Small intestine (tissue), 16 donors: ENCODE measurements around the gene ORC6. TPM values are rescaled to one million over a fixed set of nuclear protein-coding genes. Genes with fewer than 3 reads are reported as not detected.

Experiments
- DNase-seq, 2 donors: peaks; one replicate each; pipeline versions ENCODE4 v3.0.0 to v3.0.0-alpha.2; 2013
- FAIRE-seq: peaks from 2 replicates; lab custom pipeline; 2012; peaks lifted over from hg19 to GRCh38; lab: Jason Lieb, UNC
- H3K27ac ChIP-seq, 3 donors: one replicate each; pipeline ENCODE4 v1.5.1; 2013; ENCODE audit warnings: low read length in 2 of 3, mild to moderate bottlenecking in 2 of 3, control low read depth in 1 of 3, inconsistent platforms in 1 of 3, low read depth in 1 of 3, moderate library complexity in 1 of 3
- H3K27me3 ChIP-seq, 3 donors: one replicate each; pipeline ENCODE4 v1.6.1; 2013; ENCODE audit warnings: low read length in 3 of 3, inconsistent platforms in 1 of 3; ENCODE audit not compliant: control insufficient read depth in 3 of 3, insufficient read depth in 3 of 3
- H3K36me3 ChIP-seq, 3 donors: one replicate each; pipeline ENCODE4 v1.6.1; 2013; ENCODE audit warnings: low read length in 3 of 3, inconsistent platforms in 1 of 3, low read depth in 1 of 3, mild to moderate bottlenecking in 1 of 3, moderate library complexity in 1 of 3; ENCODE audit not compliant: control insufficient read depth in 3 of 3, insufficient read depth in 2 of 3
- H3K4me1 ChIP-seq, 3 donors: one replicate each; pipeline ENCODE4 v1.6.1; 2013; ENCODE audit warnings: low read length in 2 of 3, inconsistent platforms in 1 of 3, low read depth in 1 of 3, mild to moderate bottlenecking in 1 of 3, moderate library complexity in 1 of 3; ENCODE audit not compliant: control insufficient read depth in 3 of 3, insufficient read depth in 2 of 3
- H3K4me3 ChIP-seq, 3 donors: one replicate each; pipeline ENCODE4 v1.5.1; 2013; ENCODE audit warnings: low read length in 3 of 3, control low read depth in 1 of 3, inconsistent platforms in 1 of 3, low read depth in 1 of 3, mild to moderate bottlenecking in 1 of 3, moderate library complexity in 1 of 3
- H3K9me3 ChIP-seq, 2 donors: one replicate each; pipeline ENCODE4 v1.6.1; 2013; ENCODE audit warnings: low read depth in 1 of 2, low read length in 1 of 2; ENCODE audit not compliant: control insufficient read depth in 2 of 2, insufficient read depth in 1 of 2
- WGBS, 3 donors: extraction: QIAGEN DNeasy Blood & Tissue Kit; methylation state at CpG; one replicate each; pipeline ENCODE4 v1.1.7; 2013; 5-methylcytosine and 5-hydroxymethylcytosine counted together
- long read RNA-seq, 10 donors: transcript quantifications; one replicate each; lab custom pipeline, GENCODE V29; 2026
- polyA plus RNA-seq, 4 donors: library from polyadenylated mRNA; stranded (reverse) in 3 of 4; unstranded in 1 of 4; fragments of 200-250 nt in 3 of 4; fragments of 120-200 nt in 1 of 4; gene quantifications; one replicate each; pipeline versions ENCODE4 v1.2.1 to v1.2.3, GENCODE V29; 2013
- donor health status: healthy with polysubstance abuse.
- donor health status: control.
- donor health status: control.
- donor health status: Bipolar disorder and iron deficiency.
- donor health status: healthy.

Gene ORC6, protein sequence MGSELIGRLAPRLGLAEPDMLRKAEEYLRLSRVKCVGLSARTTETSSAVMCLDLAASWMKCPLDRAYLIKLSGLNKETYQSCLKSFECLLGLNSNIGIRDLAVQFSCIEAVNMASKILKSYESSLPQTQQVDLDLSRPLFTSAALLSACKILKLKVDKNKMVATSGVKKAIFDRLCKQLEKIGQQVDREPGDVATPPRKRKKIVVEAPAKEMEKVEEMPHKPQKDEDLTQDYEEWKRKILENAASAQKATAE
- polyA plus RNA-seq: 10 to 100 TPM in 1 of 4 donors, 1 to 10 TPM in 3; 1.9 to 24.9 (median 7.5) TPM
- long read RNA-seq, donor 1: 0 reads
- long read RNA-seq, donor 2, partial matches to known transcripts: 0 of 1 reads
- long read RNA-seq, donor 2, other reads (novel, unspliced or antisense): 0 of 1 reads
- long read RNA-seq, donor 3, partial matches to known transcripts: 0 of 4 reads
- long read RNA-seq, donor 3, other reads (novel, unspliced or antisense): 0 of 4 reads
- long read RNA-seq, donor 4: 0 reads
- long read RNA-seq, donor 5, partial matches to known transcripts: 0 of 1 reads
- long read RNA-seq, donor 5, other reads (novel, unspliced or antisense): 0 of 1 reads
- long read RNA-seq, donor 6, partial matches to known transcripts: 0 of 5 reads
- long read RNA-seq, donor 6, other reads (novel, unspliced or antisense): 0 of 5 reads
- long read RNA-seq, donor 7, transcript ORC6-201 (7 exons, 1,628 nt): major isoform, 10 of 15 reads
- long read RNA-seq, donor 7, partial matches to known transcripts: 0 of 15 reads
- long read RNA-seq, donor 7, other reads (novel, unspliced or antisense): 0 of 15 reads
- long read RNA-seq, donor 8, partial matches to known transcripts: 0 of 1 reads
- long read RNA-seq, donor 8, other reads (novel, unspliced or antisense): 0 of 1 reads
- long read RNA-seq, donor 9, partial matches to known transcripts: 0 of 2 reads
- long read RNA-seq, donor 9, other reads (novel, unspliced or antisense): 0 of 2 reads
- long read RNA-seq, donor 10, partial matches to known transcripts: 0 of 4 reads
- long read RNA-seq, donor 10, other reads (novel, unspliced or antisense): 0 of 4 reads

- peaks cover 2 to 11% (median 6%) of the 10 kb centered on the region in 3 donors for H3K4me1 ChIP-seq
- peak within 1 kb of the TSS; percentile 74 to 98 (median 87) for H3K4me3 ChIP-seq
- peaks cover 0 to 4% (median 0%) of the 10 kb centered on the region in 3 donors for H3K36me3 ChIP-seq
- H3K27me3 ChIP-seq: no peaks in the 10 kb centered on the region
- FAIRE-seq (no peak), DNase-seq (peak; percentile 98)
- no peaks in the 10 kb centered on the region for H3K9me3 ChIP-seq
- WGBS, 3 donors: 0% methylated on average over 74 to 79 of the region's 79 CpGs
- H3K27ac ChIP-seq: peak within 1 kb of the TSS; percentile 90 to 99 (median 99)
Measured at GRCh38 chr16:46689365-46690280, at the start of gene ORC6. Gene ORC6 (plus strand): TSS chr16:46689659. CDS start chr16:46689706, 47 bp downstream.

- Histone ChIP-seq H3K27ac (no peak overlapping the region), H3K4me1 (no peaks in the 10 kb centered on the region), H3K9me3 (no peaks in the 10 kb centered on the region), H3K27me3 (no peaks in the 10 kb centered on the region), H3K4me3 (no peak overlapping the region), H3K36me3 (no peaks in the 10 kb centered on the region)
- FAIRE-seq: no peak
- 89 to 92% (median 91%) methylated on average over 8 of the region's 8 CpGs for WGBS, 3 donors
- DNase-seq: no peak
Measured at GRCh38 chr16:46648656-46649055, 40.8 kb upstream of the ORC6 start.

DNA sequence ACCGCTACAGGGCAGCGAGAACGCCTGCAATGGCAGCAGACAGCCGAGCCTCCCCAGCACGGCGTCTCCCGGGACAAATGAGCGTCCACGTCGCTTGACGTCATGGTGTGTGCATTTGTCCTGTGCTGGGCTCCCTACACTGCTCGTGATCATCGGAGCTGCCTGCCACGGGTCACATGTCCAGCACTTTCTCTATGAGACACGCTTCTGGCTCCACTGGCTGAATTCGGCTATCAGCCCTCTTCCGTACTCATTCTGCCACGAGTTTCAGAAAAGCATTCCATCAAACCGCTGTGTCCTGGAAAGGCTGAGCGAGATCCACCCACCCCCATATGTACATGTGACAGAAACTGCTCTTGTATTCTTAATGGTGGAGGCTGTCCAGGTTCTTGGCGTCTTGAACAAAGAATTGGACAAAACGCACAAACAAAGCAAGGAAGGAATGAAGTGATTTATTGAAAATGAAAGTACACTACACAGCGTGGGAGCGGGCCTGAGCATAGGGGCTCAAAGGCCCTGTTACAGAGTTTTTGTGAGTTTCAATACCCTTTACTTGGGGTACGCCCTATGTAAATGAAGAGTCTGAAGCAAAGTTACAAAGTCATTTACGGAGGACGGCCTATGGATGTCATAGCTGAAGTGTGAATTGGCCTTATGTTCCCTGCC lies 39.7 kb upstream of the ORC6 start:
- DNase-seq (no peak), FAIRE-seq (no peak)
- WGBS, 3 donors: 76 to 95% (median 89%) methylated on average over 27 of the region's 27 CpGs
- no peak overlapping the region for H3K4me3 ChIP-seq
- H3K4me1 ChIP-seq: no peaks in the 10 kb centered on the region
- no peaks in the 10 kb centered on the region for H3K27me3 ChIP-seq
- H3K9me3 ChIP-seq: no peaks in the 10 kb centered on the region
- H3K36me3 ChIP-seq: no peaks in the 10 kb centered on the region
- H3K27ac ChIP-seq: peak overlapping the region in 1 of 3 donors; percentile 53

- Histone ChIP-seq H3K4me1 (no peaks in the 10 kb centered on the region), H3K9me3 (no peaks in the 10 kb centered on the region), H3K36me3 (no peaks in the 10 kb centered on the region), H3K4me3 (no peak overlapping the region), H3K27ac (peak overlapping the region in 1 of 3 donors; percentile 53), H3K27me3 (no peaks in the 10 kb centered on the region)
- whole genome bisulfite sequencing, 3 donors: 74 to 85% (median 83%) methylated on average over 5 of the region's 5 CpGs
- DNase-seq (no peak), FAIRE-seq (no peak)
Measured at GRCh38 chr16:46650254-46650623, 39.2 kb upstream of the ORC6 start.

DNA sequence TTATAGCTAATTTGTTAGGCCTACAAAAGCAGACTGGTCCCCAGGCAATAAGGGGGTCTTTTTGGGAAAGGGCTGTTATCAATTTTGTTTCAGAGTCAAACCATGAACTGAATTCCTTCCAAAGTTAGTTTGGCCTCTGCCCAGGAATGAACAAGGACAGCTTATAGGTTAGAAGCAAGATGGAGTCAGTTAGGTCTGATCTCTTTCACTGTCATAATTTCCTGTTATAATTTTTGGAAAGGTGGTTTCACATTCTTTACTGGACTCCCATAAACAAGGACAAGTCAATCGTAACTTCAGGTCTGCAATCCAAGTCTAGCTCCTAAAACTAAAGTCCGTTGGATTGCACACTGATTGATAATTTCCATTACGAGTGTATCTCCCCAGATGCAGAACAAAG lies 38.2 kb upstream of the ORC6 start:
- no peak for DNase-seq
- Histone ChIP-seq H3K4me3 (no peak overlapping the region), H3K27me3 (no peaks in the 10 kb centered on the region), H3K36me3 (no peaks in the 10 kb centered on the region), H3K4me1 (no peaks in the 10 kb centered on the region), H3K27ac (no peak overlapping the region), H3K9me3 (no peaks in the 10 kb centered on the region)
- FAIRE-seq: no peak
- 87 to 91% (median 89%) methylated on average over 3 of the region's 3 CpGs for WGBS, 3 donors

DNA sequence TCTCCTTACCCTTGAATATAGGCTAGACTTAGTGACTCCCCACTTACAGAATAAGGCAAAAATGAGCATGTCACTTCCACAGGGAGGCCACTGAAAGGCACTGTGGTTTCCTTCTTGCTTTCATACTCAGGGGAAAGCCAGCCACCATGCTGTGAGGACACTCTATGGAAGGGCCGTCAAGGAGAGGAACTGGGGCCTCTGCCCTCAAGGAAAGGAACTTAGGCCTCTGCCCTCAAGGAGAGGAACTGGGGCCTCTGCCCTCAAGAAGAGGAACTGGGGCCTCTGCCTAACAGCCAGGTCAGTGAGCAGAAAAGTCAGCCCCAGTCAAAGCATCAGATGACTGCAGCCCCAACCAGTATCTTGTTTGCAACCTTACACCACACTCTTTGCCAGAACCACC lies 30.5 kb upstream of the ORC6 start:
- no peak overlapping the region for H3K27ac ChIP-seq
- H3K36me3 ChIP-seq: peaks cover 3 to 13% (median 13%) of the 10 kb centered on the region in 3 donors
- DNase-seq (peak in 1 of 2 donors; percentile 56), FAIRE-seq (no peak)
- H3K27me3 ChIP-seq: no peaks in the 10 kb centered on the region
- WGBS, 3 donors: 38 to 55% (median 42%) methylated on average over 1 of the region's 1 CpG
- no peaks in the 10 kb centered on the region for H3K9me3 ChIP-seq
- H3K4me3 ChIP-seq: no peak overlapping the region
- H3K4me1 ChIP-seq: no peaks in the 10 kb centered on the region

GRCh38 chr16:46662123-46662522 lies 27.3 kb upstream of the ORC6 start:
- Histone ChIP-seq H3K27ac (no peak overlapping the region), H3K4me1 (no peaks in the 10 kb centered on the region), H3K4me3 (no peak overlapping the region), H3K27me3 (no peaks in the 10 kb centered on the region), H3K36me3 (peaks cover 3 to 18% (median 13%) of the 10 kb centered on the region in 3 donors), H3K9me3 (no peaks in the 10 kb centered on the region)
- DNase-seq: no peak
- 68 to 73% (median 71%) methylated on average over 4 of the region's 4 CpGs for WGBS, 3 donors
- no peak for FAIRE-seq
